Measurements from ENCODE around the gene NOX1.

GRCh38 chrX:100871594-100872560 is 2.3 kb downstream of the NOX1 start:
- no peak for TF ChIP-seq CTCF (IDR thresholded peaks at IDR 0.05)
- no peak for TF ChIP-seq POLR2A (IDR thresholded peaks at IDR 0.05)

Measured in transverse colon (tissue), 3 donors.